ENCODE measurements around the gene TMEM272.

TMEM272 gene

GRCh38 chr13:51803422-51804294, 41.3 kb downstream of the TMEM272 start, which contains the start of gene DHRS12:
Gene DHRS12 (minus strand): TSS chr13:51804163. CDS start chr13:51799659, 4,504 bp downstream.
- peak; percentile 61 for DNase-seq

- no peak for DNase-seq
These were observed 42.2 kb downstream of the TMEM272 start for GRCh38 chr13:51802631-51803418.

- peak; percentile 27 for DNase-seq
These were observed 43.3 kb downstream of the TMEM272 start for GRCh38 chr13:51801631-51802099.

DNA sequence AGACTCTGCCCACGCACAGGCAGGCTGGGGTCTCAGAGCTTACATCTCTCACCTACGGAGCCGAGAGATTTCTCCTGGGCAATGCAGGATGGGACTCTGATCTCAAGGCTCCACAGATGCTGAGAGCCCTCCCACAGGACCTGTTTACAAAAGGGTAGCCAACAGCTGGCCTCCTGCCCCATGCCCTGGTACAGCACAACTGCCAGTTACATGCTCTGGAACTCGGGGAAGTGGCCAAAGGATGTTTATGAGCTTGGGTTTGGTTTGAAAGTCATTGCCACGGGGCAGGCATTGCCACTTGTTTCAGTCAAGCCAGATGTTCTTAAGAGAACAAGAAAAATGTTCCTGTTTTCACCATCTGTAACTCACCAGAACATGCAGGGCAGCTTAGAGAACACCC, 44.5 kb downstream of the TMEM272 start:
- no peak for DNase-seq

GRCh38 chr13:51799261-51799660, 45.7 kb downstream of the TMEM272 start:
- no peak for DNase-seq

DNA sequence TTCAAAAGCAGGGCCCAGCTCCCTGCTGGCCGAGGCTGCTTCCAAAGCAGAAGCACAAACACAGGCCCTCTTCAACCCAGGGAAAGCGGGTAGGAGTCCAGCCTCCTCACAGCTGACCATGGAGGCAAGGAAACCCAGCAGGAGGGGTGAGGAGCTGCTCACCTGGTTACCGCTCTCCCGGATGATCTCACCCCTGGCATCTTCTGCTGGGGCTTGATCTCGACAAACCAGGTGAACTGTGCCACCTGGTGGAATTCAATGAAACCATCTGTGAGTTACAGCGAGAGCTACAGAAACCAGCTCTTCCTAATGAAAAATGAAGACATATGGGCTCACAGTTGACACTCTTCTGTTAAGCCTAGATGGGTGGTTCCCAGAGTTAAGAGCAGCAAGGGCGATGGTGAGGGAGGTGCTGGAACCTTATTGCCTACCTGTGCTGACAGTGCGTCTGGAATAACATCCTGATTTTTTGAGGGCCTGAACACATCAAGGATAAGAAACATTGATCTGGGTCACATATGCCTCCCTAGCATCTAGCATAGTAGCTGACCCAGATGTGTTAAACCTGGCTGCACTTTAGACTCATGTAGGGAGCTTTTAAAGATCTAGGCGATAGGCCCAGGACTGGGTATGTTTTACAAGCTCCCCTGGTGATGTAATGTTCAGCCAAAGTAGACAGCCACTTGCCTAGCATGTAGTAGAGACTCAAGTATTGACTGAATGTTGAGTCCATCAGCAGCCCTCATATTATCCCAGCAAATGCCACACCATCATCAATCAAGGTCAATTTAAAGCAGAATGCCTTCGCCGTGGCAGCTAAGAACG, 47.1 kb downstream of the TMEM272 start:
- DNase-seq = peak; percentile 50

DNA sequence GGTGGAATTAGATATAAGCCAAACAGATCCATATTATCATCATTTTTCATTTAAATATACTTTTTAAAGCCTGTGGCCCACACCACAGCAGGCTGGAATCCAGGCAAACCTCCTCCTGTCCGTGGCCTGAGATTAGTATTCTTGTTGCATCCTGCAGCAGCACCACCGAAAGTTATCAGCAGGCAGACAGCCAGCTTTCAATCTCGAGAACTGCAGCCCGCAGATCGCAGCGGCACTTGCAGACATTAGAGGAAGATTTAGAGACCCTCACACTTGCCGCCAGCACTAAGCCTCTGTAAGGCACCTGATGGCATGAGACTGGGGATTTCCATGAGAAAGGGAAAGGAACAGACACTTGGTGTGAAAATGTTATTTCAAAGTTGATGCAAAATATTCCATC, 48.4 kb downstream of the TMEM272 start:
- DNase-seq = no peak

GRCh38 chr13:51795419-51795818, 49.6 kb downstream of the TMEM272 start:
- no peak for DNase-seq

DNA sequence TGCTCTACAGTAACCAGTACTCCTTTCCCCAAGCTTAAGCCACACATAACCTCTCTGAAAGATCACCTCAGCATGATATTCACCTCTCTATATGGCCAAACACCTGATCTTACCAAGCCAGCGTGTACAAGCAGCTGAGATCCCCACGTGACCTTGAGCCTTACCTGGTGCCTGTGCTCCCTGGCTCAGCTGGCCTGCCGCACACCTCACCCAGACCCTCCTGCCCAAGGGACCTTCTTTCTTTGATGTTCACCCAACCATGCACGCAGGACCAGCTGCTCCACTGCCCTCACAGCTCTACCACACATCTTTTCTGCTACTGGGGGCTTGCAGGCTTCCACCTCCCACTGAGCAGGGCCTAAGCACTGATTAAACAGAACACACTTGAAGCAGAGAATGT, 50.0 kb downstream of the TMEM272 start:
- no peak for DNase-seq

DNA sequence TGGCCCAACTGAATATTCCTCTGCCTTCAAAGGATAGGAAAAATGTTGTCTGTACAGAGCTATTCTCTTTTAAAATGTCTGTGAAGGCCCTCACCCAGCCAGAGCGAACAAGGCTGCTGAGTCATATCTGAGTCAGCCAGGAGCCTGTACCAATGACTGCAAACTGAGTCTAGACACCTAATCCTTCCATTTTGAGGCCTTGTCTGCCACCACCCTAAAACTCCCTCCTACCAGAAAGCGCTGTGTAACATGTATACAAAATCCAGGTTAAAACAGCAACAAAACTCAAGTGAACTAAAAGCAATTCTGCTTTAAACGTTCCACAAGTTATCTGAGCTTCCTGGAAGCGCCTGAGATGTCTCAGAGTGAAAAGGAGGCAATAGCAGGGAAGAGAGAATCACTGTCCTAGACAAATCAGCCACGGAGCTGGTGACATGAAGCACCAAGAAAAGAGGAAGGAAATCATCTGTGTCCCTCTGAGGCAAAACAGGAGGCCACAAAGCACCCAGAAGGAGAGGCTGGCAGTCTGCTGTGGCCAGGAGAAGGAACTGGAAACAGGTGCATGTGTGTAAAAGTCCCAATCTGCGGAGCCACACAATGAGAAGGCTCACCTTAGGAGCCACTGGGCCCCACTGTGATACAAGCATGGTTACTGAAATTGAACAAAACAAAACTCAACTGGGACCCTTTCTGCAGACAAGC, 51.3 kb downstream of the TMEM272 start:
- no peak for DNase-seq

- no peak for DNase-seq
These were observed 58.3 kb downstream of the TMEM272 start for GRCh38 chr13:51786425-51787265.

- DNase-seq = peak; percentile 6
These were observed 59.1 kb downstream of the TMEM272 start for GRCh38 chr13:51785712-51786424.

- no peak for DNase-seq
These were observed 60.9 kb downstream of the TMEM272 start for GRCh38 chr13:51784097-51784496.

- no peak for DNase-seq
These were observed 61.4 kb downstream of the TMEM272 start for GRCh38 chr13:51783428-51784094.

DNA sequence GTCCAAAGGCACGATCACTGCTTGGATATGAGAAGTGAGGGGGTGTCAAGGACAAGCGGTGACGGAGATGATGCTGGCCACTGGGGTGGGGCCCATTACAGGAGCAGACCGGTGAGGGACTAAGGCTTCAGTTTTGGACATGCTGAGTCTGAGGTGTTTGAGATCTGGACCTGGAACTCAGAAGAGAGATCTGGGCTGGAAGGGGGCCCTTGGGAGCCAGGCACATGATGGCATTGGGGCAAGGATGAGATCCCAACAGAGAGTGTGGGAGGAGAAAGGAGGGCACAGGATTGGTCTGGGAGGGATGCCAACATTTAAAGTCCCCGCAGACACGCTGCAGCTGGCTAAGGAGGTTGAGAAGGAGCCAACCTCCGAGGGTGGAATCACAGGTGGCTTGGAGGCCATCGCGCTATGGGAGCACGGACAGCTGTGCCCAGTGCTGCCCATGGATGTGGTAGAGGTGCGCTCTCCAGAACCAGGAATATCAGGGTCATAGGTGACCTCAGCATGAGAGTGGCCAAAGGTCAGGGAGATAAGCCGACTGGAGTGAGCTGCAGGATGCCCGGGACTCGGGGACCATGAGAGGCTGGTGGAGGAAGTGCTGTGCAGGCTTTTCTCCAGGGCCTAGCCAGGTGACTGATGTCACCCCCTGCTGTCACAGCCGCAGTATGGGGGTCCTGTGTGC, 62.8 kb downstream of the TMEM272 start:
- DNase-seq = no peak

DNA sequence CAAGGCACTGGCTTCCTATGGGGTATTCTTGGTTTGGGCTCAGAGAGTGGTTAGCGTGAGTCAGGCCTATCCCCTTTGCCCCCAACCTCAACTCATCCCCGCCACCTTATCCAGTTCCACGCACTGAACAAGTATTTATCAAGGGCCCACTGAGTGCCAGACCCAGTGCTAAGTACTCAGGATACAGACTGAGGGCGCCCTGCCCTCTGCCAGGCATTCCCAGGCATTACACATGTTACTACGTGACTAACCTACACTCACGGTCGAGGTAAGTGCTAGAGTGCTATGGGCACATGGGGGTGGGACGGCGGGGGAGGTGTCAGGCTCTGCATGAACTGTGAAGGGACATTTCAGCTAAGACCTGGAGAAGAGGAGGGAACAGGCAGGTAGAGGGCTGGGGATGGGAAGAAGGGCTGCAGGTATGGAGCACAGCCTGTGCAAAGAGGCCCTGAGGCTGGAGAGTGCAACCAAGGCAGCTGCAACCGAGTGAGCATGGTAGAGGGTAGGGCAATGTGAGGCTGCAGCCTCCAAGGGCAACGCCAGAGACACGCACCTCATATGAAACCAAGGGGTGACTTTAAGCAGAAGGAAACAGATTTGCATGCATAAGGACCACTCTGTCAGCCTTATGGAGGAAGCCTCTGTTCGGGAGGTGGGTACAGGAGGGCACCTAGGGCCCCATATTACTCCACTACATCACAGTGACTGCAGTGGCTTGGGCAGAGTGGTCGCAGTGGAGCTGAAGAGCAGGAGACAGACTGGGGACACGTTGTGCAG, 63.5 kb downstream of the TMEM272 start:
- no peak for DNase-seq

GRCh38 chr13:51780099-51780498, 64.9 kb downstream of the TMEM272 start:
- DNase-seq = no peak

DNA sequence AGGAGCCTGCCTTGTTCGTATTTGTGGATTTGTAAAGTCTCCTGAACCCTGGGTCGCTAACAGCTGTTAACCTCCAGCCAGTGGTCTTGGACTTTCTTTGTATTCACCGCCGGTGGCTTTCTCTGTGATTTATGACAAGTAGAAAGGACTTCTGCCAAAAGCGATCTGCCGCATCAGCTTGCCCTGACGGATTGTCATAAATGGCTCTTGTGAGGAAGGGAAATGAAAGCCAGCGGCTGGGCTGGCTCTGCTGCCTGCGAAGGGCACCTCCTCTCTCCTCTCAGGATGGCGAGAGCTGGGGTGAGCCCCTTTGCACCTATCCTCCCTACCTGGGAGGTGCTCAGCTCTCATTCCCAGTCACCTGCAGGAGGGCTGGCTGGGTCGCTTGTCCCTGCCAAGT, 66.6 kb downstream of the TMEM272 start:
- DNase-seq = no peak

DNA sequence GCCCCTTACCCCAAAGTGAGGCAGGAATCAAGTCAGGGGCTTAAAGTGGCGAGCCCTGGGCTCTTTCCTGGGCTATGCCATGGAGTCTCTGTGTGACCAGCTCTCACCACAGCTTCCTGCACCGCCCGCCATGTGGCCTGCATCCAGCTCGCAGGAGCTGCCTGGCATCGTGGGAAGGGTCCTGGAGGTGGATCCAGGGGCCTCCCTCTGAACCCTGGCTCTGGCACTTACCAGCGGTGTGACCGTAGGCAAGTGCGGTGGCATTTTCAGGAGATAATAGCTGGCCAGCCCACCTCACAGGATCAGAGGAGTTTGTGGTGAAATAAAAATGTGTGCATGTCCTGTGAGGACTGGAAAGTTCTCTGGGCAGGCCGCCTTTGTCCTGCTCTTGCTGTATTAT, 67.1 kb downstream of the TMEM272 start:
- DNase-seq = no peak
